WTC11 (cell line): ENCODE data around the gene TP53BP1. TPM values are rescaled to one million over a fixed set of nuclear protein-coding genes. Genes with fewer than 3 reads are reported as not detected.
A peak's percentile ranks its signal among the peaks of the same experiment; 100 is the strongest.

Source experiments
- ATAC-seq: fragments of 200-7000 bp; cut with Tn5 transposase; 2 replicates; pipeline ENCODE4 v1.10.0; 2021; ENCODE audit warnings: mild to moderate bottlenecking, moderate library complexity
- CTCF ChIA-PET: fragments of 300-600 bp; sonication (Branson Sonifier 250); formaldehyde crosslinking; loops from one replicate; lab custom pipeline; 2021; ENCODE audit warnings: antibody characterized with exemption; lab: Charles Lee
- POLR2A ChIA-PET: fragments of 350-600 bp; sonication (Branson Sonifier 250); formaldehyde crosslinking; loops from one replicate; lab custom pipeline; 2021; ENCODE audit warnings: antibody characterized with exemption; lab: Charles Lee
- DNase-seq: peaks from one replicate; pipeline ENCODE4 v3.0.0; 2021; ENCODE audit warnings: low spot score
- H3K27ac Mint-ChIP-seq: 2 replicates; pipeline ENCODE4 v1.8.0; 2021; ENCODE audit warnings: mixed read lengths
- H3K27me3 Mint-ChIP-seq: 2 replicates; pipeline ENCODE4 v1.8.0; 2021; ENCODE audit warnings: low read depth, mild to moderate bottlenecking, moderate library complexity, mixed read lengths
- H3K36me3 Mint-ChIP-seq: 2 replicates; pipeline ENCODE4 v1.8.0; 2021; ENCODE audit warnings: mixed read lengths
- H3K4me1 Mint-ChIP-seq: 2 replicates; pipeline ENCODE4 v1.8.0; 2022; ENCODE audit warnings: mixed read lengths
- H3K4me3 Mint-ChIP-seq: 2 replicates; pipeline ENCODE4 v1.8.0; 2021; ENCODE audit warnings: mild to moderate bottlenecking, moderate library complexity, mixed read lengths
- H3K9me3 Mint-ChIP-seq: 2 replicates; pipeline ENCODE4 v1.8.0; 2021; ENCODE audit warnings: mixed read lengths
- CREM ChIP-seq: sonication (generic); formaldehyde crosslinking; IDR thresholded peaks from 2 replicates; pipeline ENCODE4 v1.8.1; 2022; ENCODE audit warnings: mild to moderate bottlenecking, missing genetic modification reagents, moderate library complexity
- ESRRA ChIP-seq: sonication (generic); formaldehyde crosslinking; IDR thresholded peaks from 2 replicates; pipeline ENCODE4 v1.8.1; 2022; ENCODE audit warnings: mild to moderate bottlenecking, missing genetic modification reagents, borderline replicate concordance
- FOXK1 ChIP-seq: sonication (generic); formaldehyde crosslinking; IDR thresholded peaks from 2 replicates; pipeline ENCODE4 v1.8.0; 2022; ENCODE audit warnings: mild to moderate bottlenecking, moderate library complexity, missing genetic modification reagents
- GABPB1 ChIP-seq: sonication (generic); formaldehyde crosslinking; IDR thresholded peaks from 2 replicates; pipeline ENCODE4 v1.8.1; 2023; ENCODE audit warnings: mild to moderate bottlenecking, missing genetic modification reagents
- MYBL2 ChIP-seq: sonication (generic); formaldehyde crosslinking; IDR thresholded peaks from 2 replicates; pipeline ENCODE4 v1.8.1; 2023; ENCODE audit warnings: mild to moderate bottlenecking, moderate library complexity, missing genetic modification reagents
- NR2C2 ChIP-seq: sonication (generic); formaldehyde crosslinking; IDR thresholded peaks from 2 replicates; pipeline ENCODE4 v1.8.0; 2022; ENCODE audit warnings: mild to moderate bottlenecking, missing genetic modification reagents
- SP1 ChIP-seq: sonication (generic); formaldehyde crosslinking; conservative IDR thresholded peaks from 2 replicates; pipeline ENCODE4 v1.8.1; 2022; ENCODE audit warnings: missing genetic modification reagents
- TEAD1 ChIP-seq: sonication (generic); formaldehyde crosslinking; IDR thresholded peaks from 2 replicates; pipeline ENCODE4 v1.8.0; 2022; ENCODE audit warnings: mild to moderate bottlenecking, missing genetic modification reagents
- TP53 ChIP-seq: sonication (generic); formaldehyde crosslinking; IDR thresholded peaks from 2 replicates; pipeline ENCODE4 v1.8.1; 2023; ENCODE audit warnings: mild to moderate bottlenecking, missing genetic modification reagents
- ZNF138 ChIP-seq: sonication (generic); formaldehyde crosslinking; conservative IDR thresholded peaks from 2 replicates; pipeline ENCODE4 v1.8.1; 2022; ENCODE audit warnings: mild to moderate bottlenecking, moderate library complexity, missing genetic modification reagents
- total RNA-seq: library from RNA; stranded (reverse); gene quantifications from 3 replicates; pipeline ENCODE4 v1.2.3, GENCODE V29; 2021
- TF ChIP-seq, protein P1 (sequence below): sonication (generic); formaldehyde crosslinking; IDR thresholded peaks from 2 replicates; pipeline ENCODE4 v1.8.0; 2022; ENCODE audit warnings: mild to moderate bottlenecking, missing genetic modification reagents
- TF ChIP-seq, protein P2 (sequence below): fragments of 200-600 bp; IDR thresholded peaks from 2 replicates; pipeline ENCODE4 v1.8.0; 2022; ENCODE audit warnings: antibody characterized with exemption
- TF ChIP-seq, protein P3 (sequence below): sonication (generic); formaldehyde crosslinking; IDR thresholded peaks from 2 replicates; pipeline ENCODE4 v1.8.0; 2022; ENCODE audit warnings: missing genetic modification reagents
- TF ChIP-seq, protein P4 (sequence below): sonication (generic); formaldehyde crosslinking; IDR thresholded peaks from 2 replicates; pipeline ENCODE4 v1.8.0; 2023; ENCODE audit warnings: mild to moderate bottlenecking, missing genetic modification reagents
- TF ChIP-seq, protein P5 (sequence below): sonication (generic); formaldehyde crosslinking; IDR thresholded peaks from 2 replicates; pipeline ENCODE4 v1.8.1; 2022; ENCODE audit warnings: mild to moderate bottlenecking, moderate library complexity, missing genetic modification reagents
- TF ChIP-seq, protein P6 (sequence below): sonication (generic); formaldehyde crosslinking; IDR thresholded peaks from 2 replicates; pipeline ENCODE4 v1.8.1; 2023; ENCODE audit warnings: mild to moderate bottlenecking, missing genetic modification reagents

TP53BP1 gene
- total RNA-seq, 1 experiment from 2014 or later, result 67.1 TPM

DNA sequence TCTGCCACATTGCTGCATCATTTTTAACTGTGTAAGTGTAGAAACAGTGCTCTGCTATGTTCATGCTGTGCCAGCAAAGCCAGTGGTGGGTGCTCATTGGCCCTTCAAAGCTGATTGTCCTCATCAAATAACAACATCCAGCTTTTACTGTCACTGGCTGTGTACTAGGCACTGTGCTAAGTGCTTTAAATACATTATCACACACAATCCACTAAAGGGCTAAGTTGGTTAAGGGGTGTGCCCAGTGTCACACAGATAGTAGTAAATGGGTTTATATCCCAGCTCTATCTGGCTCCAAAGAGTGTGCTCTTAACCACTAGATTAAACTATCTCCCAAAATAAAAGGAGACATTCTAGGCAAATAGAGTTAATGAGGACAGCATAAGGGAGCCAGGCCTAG, 114.4 kb downstream of the TP53BP1 start (continued):
- TF ChIP-seq, protein P1, sequence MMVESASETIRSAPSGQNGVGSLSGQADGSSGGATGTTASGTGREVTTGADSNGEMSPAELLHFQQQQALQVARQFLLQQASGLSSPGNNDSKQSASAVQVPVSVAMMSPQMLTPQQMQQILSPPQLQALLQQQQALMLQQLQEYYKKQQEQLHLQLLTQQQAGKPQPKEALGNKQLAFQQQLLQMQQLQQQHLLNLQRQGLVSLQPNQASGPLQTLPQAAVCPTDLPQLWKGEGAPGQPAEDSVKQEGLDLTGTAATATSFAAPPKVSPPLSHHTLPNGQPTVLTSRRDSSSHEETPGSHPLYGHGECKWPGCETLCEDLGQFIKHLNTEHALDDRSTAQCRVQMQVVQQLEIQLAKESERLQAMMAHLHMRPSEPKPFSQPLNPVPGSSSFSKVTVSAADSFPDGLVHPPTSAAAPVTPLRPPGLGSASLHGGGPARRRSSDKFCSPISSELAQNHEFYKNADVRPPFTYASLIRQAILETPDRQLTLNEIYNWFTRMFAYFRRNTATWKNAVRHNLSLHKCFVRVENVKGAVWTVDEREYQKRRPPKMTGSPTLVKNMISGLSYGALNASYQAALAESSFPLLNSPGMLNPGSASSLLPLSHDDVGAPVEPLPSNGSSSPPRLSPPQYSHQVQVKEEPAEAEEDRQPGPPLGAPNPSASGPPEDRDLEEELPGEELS (CRISPR knock-in tag), result no peak

DNA sequence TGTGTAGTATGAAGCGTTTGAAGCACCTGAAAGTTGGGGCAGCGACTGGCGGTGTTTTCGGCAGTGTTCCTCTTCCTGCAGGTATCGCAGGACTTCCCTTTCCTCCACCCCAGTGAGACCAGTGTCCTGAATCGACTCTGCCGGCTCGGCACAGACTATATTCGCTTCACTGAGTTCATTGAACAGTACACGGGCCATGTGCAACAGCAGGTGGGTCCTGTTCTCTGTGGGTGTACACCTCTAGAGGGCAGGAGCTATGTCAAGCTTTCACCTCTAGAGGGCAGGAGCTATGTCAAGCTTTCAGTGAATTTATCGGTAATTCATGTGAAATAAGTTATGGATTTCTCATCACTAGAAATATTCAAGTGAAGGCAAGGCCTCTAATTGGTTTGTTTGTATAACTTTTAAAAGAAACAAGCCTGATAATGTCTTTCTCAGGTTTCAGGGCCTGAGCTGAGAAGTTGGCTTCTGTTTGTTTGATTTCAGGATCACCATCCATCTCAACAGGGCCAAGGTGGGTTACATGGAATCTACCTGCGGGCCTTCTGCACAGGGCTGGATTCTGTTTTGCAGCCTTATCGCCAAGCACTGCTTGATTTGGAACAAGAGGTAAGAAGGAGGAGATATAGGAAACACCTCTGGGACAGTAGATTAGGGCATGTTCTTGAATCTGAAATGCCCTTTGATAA, 116.8 kb downstream of the TP53BP1 start:
- no peak overlapping the region for H3K27ac Mint-ChIP-seq
- H3K36me3 Mint-ChIP-seq, result peaks cover 34% of the 10 kb centered on the region
- no peak overlapping the region for H3K4me3 Mint-ChIP-seq
- TF ChIP-seq, protein P2, sequence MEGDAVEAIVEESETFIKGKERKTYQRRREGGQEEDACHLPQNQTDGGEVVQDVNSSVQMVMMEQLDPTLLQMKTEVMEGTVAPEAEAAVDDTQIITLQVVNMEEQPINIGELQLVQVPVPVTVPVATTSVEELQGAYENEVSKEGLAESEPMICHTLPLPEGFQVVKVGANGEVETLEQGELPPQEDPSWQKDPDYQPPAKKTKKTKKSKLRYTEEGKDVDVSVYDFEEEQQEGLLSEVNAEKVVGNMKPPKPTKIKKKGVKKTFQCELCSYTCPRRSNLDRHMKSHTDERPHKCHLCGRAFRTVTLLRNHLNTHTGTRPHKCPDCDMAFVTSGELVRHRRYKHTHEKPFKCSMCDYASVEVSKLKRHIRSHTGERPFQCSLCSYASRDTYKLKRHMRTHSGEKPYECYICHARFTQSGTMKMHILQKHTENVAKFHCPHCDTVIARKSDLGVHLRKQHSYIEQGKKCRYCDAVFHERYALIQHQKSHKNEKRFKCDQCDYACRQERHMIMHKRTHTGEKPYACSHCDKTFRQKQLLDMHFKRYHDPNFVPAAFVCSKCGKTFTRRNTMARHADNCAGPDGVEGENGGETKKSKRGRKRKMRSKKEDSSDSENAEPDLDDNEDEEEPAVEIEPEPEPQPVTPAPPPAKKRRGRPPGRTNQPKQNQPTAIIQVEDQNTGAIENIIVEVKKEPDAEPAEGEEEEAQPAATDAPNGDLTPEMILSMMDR, result peak; percentile 65
- TF ChIP-seq CREM (CRISPR knock-in tag), result no peak
- H3K4me1 Mint-ChIP-seq, result peaks cover 13% of the 10 kb centered on the region
- H3K9me3 Mint-ChIP-seq, result no peaks in the 10 kb centered on the region
- POLR2A ChIA-PET, result no interaction called here
- H3K27me3 Mint-ChIP-seq, result no peaks in the 10 kb centered on the region
- DNase-seq, result peak; percentile 39
- CTCF ChIA-PET, result interaction anchor here (0.6 to 1.3 kb wide), 35 partner anchors 8 to 1191 kb away, joined by 3 to 17 read pairs (median 4); partner anchors contain the start of genes ELL3, LCMT2, MAP1A and MFAP1
- peak; percentile 49 for ATAC-seq

DNA sequence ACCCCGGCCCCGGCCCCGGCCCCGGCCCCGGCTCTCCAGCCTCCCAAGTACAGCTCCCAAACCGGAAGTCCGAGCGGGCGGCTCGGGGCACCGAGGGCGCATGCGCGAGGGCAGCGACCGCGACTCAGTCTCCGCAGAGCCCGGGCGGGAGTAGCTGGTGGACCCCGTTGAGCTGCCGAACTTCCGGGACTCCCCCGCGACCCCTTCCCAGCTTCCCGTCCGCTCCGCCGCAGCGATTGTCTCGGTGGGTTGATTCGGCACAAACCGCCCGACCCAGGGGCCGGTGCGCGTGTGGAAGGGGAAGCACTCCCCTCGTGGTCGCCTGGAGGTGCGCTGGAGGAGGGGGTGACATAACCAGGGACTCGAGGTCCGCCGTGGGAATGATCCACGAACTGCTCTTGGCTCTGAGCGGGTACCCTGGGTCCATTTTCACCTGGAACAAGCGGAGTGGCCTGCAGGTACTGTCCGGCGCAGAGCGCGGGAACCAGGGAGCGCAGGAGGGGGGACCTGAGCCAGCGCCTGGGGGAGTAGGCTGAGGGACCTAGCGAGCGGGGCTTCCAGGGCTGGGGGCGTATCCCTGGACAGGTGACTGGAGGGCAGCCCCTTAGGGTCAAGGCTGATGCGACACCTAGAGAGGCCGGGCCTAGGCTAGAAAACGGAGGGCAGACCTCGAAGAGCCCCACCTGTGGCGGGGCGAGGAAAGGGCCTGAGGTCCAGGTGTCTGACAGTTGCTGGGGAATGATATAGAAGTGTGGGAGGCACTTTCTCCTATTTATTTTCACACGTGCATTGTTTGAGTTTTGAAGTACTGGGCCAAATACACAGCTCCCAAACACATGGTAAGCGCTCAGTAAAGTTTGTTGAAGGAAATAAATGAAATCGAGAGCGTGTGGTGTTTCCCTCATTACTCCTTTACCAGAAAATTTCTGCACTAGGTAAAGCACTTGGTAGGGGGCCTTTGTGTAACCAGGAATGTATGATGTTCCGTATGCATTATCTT, 121.7 kb downstream of the TP53BP1 start, which contains the start of the genes TUBGCP4 and ZSCAN29:
TUBGCP4 (plus strand) TSS at position 127 of the 1,000 bp plus-strand sequence; CDS start at position 381, 254 bp downstream.
ZSCAN29 (minus strand) TSS at position 69 of the 1,000 bp plus-strand sequence. CDS start 1,130 bp downstream, outside the sequence.
- Mint-ChIP-seq H3K27ac (peak within 1 kb of the TSS; percentile 83), H3K4me3 (peak within 1 kb of the TSS; percentile 92), H3K9me3 (no peaks in the 10 kb centered on the region), H3K4me1 (peaks cover 33% of the 10 kb centered on the region), H3K36me3 (peaks cover 32% of the 10 kb centered on the region), H3K27me3 (no peaks in the 10 kb centered on the region)
- DNase-seq (peak; percentile 92), ATAC-seq (peak; percentile 90)
- CTCF ChIA-PET, result interaction anchor here (0.5 to 1.9 kb wide), 16 partner anchors 8 to 453 kb away, joined by 3 to 14 read pairs (median 3); partner anchors contain the start of genes ELL3, HYPK, MFAP1 and SERINC4
- POLR2A ChIA-PET, result interaction anchor here (1.3 to 1.7 kb wide), 3 partner anchors 10 to 139 kb away, joined by 4 to 8 read pairs (median 5); no protein-coding TSS in a partner anchor
- TF ChIP-seq ESRRA (CRISPR knock-in tag), result 0 out of 2 replicates have a peak, but pooled peaks have one; percentile 34
- no peak for TF ChIP-seq ZNF138 (CRISPR knock-in tag)
- TF ChIP-seq MYBL2 (CRISPR knock-in tag), result peak; percentile 86
- TF ChIP-seq, protein P3, sequence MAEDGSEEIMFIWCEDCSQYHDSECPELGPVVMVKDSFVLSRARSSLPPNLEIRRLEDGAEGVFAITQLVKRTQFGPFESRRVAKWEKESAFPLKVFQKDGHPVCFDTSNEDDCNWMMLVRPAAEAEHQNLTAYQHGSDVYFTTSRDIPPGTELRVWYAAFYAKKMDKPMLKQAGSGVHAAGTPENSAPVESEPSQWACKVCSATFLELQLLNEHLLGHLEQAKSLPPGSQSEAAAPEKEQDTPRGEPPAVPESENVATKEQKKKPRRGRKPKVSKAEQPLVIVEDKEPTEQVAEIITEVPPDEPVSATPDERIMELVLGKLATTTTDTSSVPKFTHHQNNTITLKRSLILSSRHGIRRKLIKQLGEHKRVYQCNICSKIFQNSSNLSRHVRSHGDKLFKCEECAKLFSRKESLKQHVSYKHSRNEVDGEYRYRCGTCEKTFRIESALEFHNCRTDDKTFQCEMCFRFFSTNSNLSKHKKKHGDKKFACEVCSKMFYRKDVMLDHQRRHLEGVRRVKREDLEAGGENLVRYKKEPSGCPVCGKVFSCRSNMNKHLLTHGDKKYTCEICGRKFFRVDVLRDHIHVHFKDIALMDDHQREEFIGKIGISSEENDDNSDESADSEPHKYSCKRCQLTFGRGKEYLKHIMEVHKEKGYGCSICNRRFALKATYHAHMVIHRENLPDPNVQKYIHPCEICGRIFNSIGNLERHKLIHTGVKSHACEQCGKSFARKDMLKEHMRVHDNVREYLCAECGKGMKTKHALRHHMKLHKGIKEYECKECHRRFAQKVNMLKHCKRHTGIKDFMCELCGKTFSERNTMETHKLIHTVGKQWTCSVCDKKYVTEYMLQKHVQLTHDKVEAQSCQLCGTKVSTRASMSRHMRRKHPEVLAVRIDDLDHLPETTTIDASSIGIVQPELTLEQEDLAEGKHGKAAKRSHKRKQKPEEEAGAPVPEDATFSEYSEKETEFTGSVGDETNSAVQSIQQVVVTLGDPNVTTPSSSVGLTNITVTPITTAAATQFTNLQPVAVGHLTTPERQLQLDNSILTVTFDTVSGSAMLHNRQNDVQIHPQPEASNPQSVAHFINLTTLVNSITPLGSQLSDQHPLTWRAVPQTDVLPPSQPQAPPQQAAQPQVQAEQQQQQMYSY (CRISPR knock-in tag), result no peak
- no peak; the same call in 1 of the 2 replicates for TF ChIP-seq NR2C2 (CRISPR knock-in tag)
- TF ChIP-seq, protein P4, sequence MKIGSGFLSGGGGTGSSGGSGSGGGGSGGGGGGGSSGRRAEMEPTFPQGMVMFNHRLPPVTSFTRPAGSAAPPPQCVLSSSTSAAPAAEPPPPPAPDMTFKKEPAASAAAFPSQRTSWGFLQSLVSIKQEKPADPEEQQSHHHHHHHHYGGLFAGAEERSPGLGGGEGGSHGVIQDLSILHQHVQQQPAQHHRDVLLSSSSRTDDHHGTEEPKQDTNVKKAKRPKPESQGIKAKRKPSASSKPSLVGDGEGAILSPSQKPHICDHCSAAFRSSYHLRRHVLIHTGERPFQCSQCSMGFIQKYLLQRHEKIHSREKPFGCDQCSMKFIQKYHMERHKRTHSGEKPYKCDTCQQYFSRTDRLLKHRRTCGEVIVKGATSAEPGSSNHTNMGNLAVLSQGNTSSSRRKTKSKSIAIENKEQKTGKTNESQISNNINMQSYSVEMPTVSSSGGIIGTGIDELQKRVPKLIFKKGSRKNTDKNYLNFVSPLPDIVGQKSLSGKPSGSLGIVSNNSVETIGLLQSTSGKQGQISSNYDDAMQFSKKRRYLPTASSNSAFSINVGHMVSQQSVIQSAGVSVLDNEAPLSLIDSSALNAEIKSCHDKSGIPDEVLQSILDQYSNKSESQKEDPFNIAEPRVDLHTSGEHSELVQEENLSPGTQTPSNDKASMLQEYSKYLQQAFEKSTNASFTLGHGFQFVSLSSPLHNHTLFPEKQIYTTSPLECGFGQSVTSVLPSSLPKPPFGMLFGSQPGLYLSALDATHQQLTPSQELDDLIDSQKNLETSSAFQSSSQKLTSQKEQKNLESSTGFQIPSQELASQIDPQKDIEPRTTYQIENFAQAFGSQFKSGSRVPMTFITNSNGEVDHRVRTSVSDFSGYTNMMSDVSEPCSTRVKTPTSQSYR (CRISPR knock-in tag), result peak; percentile 55; the same call in 1 of the 2 replicates
- TF ChIP-seq, protein P5, sequence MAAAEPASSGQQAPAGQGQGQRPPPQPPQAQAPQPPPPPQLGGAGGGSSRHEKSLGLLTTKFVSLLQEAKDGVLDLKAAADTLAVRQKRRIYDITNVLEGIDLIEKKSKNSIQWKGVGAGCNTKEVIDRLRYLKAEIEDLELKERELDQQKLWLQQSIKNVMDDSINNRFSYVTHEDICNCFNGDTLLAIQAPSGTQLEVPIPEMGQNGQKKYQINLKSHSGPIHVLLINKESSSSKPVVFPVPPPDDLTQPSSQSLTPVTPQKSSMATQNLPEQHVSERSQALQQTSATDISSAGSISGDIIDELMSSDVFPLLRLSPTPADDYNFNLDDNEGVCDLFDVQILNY (CRISPR knock-in tag), result 0 out of 2 replicates have a peak, but pooled peaks have one; percentile 25
- peak; percentile 45; the same call in 1 of the 2 replicates for TF ChIP-seq TEAD1 (CRISPR knock-in tag)
- TF ChIP-seq, protein P6, sequence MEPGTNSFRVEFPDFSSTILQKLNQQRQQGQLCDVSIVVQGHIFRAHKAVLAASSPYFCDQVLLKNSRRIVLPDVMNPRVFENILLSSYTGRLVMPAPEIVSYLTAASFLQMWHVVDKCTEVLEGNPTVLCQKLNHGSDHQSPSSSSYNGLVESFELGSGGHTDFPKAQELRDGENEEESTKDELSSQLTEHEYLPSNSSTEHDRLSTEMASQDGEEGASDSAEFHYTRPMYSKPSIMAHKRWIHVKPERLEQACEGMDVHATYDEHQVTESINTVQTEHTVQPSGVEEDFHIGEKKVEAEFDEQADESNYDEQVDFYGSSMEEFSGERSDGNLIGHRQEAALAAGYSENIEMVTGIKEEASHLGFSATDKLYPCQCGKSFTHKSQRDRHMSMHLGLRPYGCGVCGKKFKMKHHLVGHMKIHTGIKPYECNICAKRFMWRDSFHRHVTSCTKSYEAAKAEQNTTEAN (CRISPR knock-in tag), result peak; percentile 89
- TF ChIP-seq SP1 (CRISPR knock-in tag), result peak; percentile 44; the same call in 1 of the 2 replicates
- no peak for TF ChIP-seq TP53 (CRISPR knock-in tag)
- TF ChIP-seq GABPB1 (CRISPR knock-in tag), result peak; percentile 67; the same call in 1 of the 2 replicates
- TF ChIP-seq FOXK1 (CRISPR knock-in tag), result peak; percentile 75; the same call in 1 of the 2 replicates
